Renal cortex interstitium (tissue), 11 donors: ENCODE results near the gene CBFA2T2. TPM values are rescaled to one million over a fixed set of nuclear protein-coding genes. Genes with fewer than 3 reads are reported as not detected.
"Not testable (repeated sequence)": the region's sequence is repeated elsewhere in the genome, so short reads cannot be mapped to it uniquely, and the experiment has no call there.

Source experiments
- DNase-seq, 11 donors: peaks; one replicate each; pipeline ENCODE4 v3.0.0-alpha.2; 2013; ENCODE audit warnings: low read depth in 9 of 11, low spot score in 4 of 11; ENCODE audit errors: extremely low read depth in 1 of 11
- polyA plus RNA-seq, 3 donors: library from polyadenylated mRNA; unstranded; fragments of 120-200 nt; gene quantifications; one replicate each; pipeline ENCODE4 v1.2.1, GENCODE V29; 2013; ENCODE audit not compliant: insufficient read length in 3 of 3

Gene CBFA2T2
- polyA plus RNA-seq, 3 donors, result 26.8 to 35.9 (median 27.4) TPM

DNA sequence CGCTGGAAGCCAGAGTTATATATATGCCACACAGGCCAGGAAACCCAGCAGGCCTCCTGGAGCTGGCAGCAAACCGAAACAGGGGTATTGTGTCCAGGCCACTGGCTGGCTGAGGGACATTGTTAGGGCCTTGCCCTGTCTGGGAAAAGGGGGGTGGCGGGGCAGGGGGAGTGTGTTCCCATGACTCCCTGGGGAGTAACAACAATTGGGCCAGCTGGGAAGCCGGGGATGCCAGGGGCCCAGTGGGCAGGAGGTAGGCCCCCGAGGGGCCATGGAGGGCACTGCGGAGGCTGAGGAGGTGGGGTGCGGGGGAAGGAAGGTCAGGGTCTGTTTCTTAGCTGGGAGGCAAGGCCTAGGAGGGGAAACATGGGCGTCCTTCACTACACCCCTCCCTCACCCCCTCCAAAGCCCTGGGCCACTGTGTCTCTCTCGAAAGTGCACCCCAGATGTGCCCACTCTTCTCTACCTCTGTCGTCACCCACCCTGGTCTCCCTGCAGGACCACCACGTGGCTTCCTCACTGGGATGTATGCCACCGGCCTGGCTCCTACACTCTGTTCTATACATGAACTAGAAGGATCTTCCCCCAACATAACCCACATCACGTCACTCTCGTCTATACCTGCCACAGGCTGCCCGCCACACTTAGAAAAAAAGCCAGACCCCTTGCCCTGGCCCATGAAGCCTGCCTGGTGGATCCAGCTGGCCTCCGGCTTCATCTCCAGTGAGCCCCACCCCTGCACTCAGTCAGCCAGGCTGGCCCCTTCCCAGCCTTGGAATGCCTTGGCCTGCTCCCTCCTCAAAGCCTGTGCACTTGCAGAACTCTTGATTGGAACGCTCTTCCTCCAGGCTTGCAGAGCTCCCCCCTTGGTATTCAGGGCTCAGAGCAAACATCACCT, 204.1 kb downstream of the CBFA2T2 start:
- no peak for DNase-seq

DNA sequence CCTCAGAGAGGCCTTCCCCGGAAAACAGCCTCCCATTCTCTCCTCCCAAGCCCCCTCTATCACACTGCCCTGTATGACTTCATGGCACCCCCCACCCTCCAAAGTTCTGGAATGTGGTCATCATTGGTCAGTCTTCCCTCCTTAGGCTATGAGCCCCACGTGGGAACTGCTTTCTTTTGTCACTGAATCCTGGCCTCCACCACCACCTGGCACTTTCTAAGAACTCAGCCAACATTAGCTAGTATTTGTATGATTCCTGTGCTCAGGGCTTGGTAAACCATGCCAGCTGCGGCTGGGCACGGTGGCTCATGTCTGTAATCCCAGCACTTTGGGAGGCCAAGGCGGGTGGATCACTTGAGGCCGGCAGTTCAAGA, 204.7 kb downstream of the CBFA2T2 start:
- DNase-seq, result no peak

DNA sequence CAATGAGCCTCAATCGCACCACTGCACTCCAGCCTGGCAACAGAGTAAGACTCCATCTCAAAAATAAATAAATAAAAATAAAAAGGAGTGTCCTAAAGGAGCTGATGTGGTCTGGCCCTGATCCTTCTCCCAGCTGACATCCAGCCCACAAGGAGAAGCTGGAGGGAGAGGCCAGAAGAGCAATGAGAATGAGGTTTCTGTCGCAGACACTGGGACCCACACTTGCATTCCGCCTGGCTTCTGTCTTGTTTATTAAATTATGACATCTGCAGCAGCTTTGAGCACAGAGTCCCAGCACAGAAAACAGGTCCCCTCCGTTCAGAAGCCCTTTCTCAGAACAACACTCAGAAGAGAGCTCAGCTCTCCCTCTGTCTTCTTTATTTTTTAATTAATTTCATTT, 206.6 kb downstream of the CBFA2T2 start:
- DNase-seq, result no peak

DNA sequence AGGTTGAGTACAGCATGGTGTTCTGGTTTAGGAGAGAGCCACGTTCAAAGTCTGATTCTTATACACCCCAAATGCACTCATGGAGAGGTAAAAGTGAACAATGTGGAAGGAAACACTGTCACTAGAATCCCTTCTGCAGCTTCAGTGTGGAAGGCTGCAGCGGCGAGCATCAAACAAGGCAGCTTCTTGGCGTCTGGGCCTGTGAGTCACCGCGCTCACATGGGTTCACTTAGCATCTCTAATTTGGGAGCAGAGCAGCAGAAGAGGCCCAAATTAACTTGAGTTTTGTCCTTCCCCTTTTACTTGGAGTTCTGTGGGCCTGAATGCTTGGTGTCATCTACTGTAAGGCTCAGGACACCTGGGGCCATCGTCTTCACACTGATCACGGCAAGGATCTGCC, 207.2 kb downstream of the CBFA2T2 start:
- no peak for DNase-seq

DNA sequence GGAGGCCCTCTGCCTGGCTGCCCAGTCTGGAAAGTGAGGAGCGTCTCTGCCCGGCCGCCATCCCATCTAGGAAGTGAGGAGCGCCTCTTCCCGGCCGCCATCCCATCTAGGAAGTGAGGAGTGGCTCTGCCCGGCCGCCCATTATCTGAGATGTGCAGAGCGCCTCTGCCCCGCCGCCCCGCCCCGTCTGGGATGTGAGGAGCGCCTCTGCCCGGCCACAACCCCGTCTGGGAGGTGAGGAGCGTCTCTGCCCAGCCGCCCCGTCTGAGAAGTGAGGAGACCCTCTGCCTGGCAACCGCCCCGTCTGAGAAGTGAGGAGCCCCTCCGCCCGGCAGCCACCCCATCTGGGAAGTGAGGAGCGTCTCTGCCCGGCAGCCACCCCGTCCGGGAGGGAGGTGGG, 209.1 kb downstream of the CBFA2T2 start:
- not testable (repeated sequence) for DNase-seq

Other genes with a start within 250 kb of the CBFA2T2 start
- under 1 TPM in 1 of 3 donors, not detected in 2; 0.14 TPM for gene BPIFB1, start 206.9 kb upstream of the CBFA2T2 start, polyA plus RNA-seq
- gene CDK5RAP1, start 88.6 kb upstream of the CBFA2T2 start, polyA plus RNA-seq, result 10 to 100 TPM; 34.6 to 45.1 (median 35.4) TPM
- gene SNTA1, start 46.3 kb upstream of the CBFA2T2 start, polyA plus RNA-seq, result 10 to 100 TPM in 2 of 3 donors, 1 to 10 TPM in 1; 8.7 to 12.2 (median 12.0) TPM
- gene C20orf144, start 172.2 kb downstream of the CBFA2T2 start, polyA plus RNA-seq, result under 1 TPM; 0.25 to 0.32 (median 0.29) TPM
- under 1 TPM; 0.33 to 0.76 (median 0.60) TPM for gene ACTL10, start 176.8 kb downstream of the CBFA2T2 start, polyA plus RNA-seq
- 10 to 100 TPM; 14.1 to 19.2 (median 18.6) TPM for gene NECAB3, start 184.3 kb downstream of the CBFA2T2 start, polyA plus RNA-seq
- gene E2F1, start 196.3 kb downstream of the CBFA2T2 start, polyA plus RNA-seq, result 10 to 100 TPM; 10.7 to 15.6 (median 12.1) TPM
- gene PXMP4, start 230.2 kb downstream of the CBFA2T2 start, polyA plus RNA-seq, result 1 to 10 TPM; 6.4 to 9.0 (median 8.6) TPM
- 1 to 10 TPM; 2.4 to 4.4 (median 3.3) TPM for gene ZNF341, start 241.9 kb downstream of the CBFA2T2 start, polyA plus RNA-seq